CD4-positive, alpha-beta T cell treated with Interleukin-6 at 100 ng/mL for 8 hours (primary cell): Measurements from ENCODE around the gene REPIN1.
A peak's percentile ranks its signal among the peaks of the same experiment; 100 is the strongest.

ENCODE experiments used
- DNase-seq: peaks from one replicate; pipeline ENCODE4 v3.0.0-alpha.2; 2020; ENCODE audit warnings: mixed read lengths, low spot score

REPIN1 gene

DNA sequence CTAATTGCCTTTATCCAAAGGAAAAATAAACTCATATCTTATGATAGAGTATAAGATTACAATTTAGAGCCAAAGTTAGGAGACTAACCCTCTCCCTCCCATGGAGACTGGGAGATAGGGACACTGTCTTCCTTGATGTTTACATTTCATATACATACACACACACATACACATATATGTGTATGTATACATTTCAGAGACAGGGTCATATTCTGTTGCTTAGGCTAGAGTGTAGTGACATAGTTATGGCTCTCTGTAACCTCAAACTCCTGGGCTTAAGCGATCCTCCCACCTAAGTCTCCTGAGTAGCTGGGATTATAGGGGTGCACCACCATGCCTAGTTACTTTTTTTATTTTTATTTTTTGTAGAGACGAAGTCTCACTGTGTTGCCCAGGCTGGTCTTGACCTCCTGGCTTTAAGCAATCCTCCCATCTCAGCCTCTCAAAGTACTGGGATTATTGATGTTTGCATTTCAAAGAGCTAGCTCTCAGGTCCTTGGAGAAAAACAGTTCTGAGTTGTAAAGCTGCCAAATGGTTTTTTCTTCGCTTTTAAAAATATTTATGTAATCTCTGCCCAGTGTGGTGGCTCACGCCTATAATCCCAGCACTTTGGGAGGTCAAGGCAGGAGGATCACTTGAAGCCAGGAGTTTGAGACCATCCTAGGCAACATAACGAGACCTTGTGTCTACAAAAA, 8.1 kb upstream of the REPIN1 start:
- no peak for DNase-seq

DNA sequence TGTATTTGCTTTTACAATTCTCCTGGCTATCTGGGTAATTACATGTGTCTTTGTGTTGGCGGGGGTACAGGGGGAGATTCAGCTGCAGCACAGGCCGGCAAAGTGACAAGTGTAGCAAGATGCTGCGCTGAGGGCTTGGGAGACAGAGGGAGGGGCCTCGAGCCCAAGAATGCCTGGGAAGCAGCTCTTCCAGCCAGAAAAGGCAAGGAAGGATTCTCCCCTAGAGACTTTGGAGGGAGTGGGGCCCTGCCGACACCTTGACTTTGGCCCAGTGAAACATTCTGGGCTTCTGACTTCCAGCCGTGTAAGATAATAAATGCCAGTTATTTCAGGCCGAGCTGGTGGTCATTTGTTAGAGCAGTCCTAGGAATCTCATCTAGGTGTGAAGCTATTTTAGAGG, 7.2 kb upstream of the REPIN1 start:
- no peak for DNase-seq

DNA sequence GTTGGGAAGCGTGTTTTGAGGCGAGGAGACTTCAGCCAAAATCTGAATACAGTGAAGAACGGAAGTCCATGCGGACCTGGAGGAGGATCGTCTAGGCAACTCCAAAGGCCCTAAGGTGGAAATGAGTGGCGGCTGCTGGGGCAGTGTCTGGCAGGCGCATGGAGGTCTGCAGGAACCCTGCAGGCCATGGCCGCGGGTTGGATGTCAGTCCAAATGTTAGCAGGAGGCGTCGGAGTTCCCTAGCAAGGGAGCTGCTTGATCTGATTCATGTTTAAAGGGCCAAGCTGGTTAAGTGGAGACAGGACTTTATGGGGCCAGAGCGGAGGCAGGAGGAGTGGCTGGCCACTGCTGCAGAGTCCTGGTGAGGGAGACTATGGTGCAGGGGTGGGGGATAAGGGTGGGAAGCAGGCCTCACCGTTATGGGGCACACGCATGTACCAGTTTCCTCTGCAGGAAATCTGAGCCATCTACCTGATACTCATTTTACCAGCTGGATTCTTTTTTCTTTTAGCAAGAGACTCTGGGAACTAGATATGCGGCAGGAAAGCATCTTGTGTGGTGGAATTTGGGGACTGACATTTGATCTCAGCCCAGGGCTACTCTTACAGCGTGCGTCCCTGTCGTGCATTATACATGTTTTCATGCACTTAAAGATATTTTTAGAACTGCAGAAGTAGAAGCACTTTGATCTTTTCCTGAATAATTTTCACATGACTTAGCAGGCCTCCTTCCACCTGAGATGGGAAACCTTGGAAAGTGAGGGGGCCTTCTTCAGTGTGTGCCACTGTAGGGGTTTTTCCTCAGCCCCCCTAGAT, 6.6 kb upstream of the REPIN1 start:
- DNase-seq = no peak

- no peak for DNase-seq
Observed at GRCh38 chr7:150363370-150363769, 5.3 kb upstream of the REPIN1 start.

- DNase-seq = no peak
Observed at GRCh38 chr7:150363872-150364271, 4.8 kb upstream of the REPIN1 start.

- DNase-seq = no peak
Observed at GRCh38 chr7:150365194-150365593, 3.4 kb upstream of the REPIN1 start.

DNA sequence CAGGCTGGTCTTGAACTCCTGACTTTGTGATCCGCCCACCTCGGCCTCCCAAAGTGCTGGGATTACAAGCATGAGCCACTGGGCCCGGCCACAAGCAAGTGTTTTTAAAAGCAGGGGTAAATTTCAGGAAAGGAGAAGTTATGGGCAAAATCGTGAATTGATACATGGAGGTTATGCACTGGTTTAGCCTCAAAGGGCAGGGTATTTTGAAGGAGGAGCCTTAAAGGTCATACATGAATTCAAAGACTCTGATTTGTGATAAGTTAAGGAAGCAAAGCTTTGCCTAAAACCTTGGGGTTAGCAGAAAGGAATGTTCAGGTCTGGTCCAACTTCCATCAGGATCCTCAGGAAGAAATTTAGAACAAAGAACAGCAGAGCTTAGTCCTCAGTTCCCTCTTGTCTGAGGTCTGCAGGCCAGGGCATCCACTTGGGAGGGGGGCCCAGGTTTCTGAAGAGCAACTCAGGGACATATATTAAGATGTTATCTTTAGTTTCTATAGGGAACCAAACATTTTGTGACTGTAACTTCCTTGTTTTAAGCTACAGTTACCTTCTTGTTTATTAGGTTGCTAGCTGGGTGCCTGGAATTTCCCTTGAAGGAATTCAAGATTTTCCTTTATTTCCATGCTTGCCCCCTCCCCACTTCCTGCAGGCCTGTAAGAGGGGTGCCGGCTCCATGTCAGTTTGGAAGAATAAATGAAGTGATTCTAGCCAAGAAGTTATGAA, 2.8 kb upstream of the REPIN1 start:
- DNase-seq = no peak

DNA sequence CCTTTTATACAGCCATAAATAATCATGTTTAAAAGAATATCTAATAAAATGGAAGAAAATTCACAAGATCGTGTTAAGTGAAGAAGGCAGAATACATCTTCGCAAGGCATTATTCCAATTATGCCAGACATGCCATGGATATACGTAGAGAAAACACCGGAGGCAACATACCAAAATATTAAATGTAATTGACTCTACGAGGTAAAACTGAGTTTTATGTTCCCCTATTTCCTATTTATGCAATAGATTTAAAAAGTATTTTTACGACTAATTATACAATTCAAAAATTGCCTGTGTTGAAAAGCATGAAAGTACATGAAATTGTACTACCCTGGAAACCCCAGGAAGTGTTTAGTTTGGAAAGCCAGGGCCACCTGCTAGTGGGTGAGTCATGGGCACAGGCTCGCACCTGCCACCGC, 936 bp upstream of the REPIN1 start:
- DNase-seq = no peak

DNA sequence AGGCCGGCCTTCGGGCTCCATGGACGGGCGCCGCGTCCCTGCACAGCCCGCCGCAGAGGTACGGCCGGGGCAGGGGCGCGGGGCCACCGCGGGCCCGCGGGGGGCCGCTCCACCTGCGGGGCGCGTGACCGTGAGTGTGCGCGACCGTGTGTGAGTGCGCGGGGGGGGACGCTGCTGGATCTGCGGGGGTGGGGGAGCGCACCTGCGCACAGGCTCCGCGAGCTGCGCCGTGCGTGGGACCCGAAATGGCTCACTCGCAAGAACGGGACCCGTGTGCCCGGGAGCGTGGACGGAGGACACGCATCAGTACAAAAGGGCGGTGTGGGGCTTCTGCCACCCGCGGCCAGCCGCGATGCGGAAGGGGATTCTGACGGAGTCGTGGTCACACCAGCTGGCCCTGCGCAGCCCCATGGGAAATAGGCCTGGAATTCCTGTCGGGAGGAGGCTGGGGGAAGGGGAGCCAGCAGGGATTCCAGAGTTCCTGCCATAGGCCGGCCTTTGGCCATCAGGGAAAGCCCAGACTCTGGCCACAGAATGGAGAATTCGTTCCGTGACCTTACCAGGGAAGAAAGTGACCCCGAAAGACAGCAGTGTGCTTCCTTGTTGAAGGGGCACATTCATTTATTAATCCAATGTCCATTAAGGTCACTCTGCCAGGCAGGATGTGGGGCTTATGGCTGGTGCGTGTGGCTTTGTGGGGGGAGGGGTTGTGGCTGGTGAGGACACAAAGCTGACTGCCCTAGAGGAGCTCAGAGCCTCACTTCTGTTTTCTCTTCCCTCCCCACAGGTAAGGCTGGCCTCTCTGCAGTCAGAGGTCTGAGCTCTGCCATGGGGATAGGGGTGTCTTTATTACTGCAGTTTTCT, 494 bp downstream of the REPIN1 start:
- peak; percentile 56 for DNase-seq

GRCh38 chr7:150369748-150370501, 1.3 kb downstream of the REPIN1 start:
- DNase-seq = no peak

- DNase-seq = no peak
Observed at GRCh38 chr7:150370612-150371071, 2.0 kb downstream of the REPIN1 start.

DNA sequence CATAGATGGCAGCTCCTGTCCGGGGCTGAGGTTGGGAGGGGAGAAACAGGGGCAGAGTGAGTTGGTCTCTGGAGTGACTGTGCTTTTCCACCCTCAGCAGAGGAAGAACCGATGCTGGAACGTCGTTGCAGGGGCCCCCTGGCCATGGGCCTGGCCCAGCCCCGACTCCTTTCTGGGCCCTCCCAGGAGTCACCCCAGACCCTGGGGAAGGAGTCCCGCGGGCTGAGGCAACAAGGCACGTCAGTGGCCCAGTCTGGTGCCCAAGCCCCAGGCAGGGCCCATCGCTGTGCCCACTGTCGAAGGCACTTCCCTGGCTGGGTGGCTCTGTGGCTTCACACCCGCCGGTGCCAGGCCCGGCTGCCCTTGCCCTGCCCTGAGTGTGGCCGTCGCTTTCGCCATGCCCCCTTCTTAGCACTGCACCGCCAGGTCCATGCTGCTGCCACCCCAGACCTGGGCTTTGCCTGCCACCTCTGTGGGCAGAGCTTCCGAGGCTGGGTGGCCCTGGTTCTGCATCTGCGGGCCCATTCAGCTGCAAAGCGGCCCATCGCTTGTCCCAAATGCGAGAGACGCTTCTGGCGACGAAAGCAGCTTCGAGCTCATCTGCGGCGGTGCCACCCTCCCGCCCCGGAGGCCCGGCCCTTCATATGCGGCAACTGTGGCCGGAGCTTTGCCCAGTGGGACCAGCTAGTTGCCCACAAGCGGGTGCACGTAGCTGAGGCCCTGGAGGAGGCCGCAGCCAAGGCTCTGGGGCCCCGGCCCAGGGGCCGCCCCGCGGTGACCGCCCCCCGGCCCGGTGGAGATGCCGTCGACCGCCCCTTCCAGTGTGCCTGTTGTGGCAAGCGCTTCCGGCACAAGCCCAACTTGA, 2.7 kb downstream of the REPIN1 start:
- DNase-seq = no peak

GRCh38 chr7:150371996-150372270, 3.3 kb downstream of the REPIN1 start:
- no peak for DNase-seq

DNA sequence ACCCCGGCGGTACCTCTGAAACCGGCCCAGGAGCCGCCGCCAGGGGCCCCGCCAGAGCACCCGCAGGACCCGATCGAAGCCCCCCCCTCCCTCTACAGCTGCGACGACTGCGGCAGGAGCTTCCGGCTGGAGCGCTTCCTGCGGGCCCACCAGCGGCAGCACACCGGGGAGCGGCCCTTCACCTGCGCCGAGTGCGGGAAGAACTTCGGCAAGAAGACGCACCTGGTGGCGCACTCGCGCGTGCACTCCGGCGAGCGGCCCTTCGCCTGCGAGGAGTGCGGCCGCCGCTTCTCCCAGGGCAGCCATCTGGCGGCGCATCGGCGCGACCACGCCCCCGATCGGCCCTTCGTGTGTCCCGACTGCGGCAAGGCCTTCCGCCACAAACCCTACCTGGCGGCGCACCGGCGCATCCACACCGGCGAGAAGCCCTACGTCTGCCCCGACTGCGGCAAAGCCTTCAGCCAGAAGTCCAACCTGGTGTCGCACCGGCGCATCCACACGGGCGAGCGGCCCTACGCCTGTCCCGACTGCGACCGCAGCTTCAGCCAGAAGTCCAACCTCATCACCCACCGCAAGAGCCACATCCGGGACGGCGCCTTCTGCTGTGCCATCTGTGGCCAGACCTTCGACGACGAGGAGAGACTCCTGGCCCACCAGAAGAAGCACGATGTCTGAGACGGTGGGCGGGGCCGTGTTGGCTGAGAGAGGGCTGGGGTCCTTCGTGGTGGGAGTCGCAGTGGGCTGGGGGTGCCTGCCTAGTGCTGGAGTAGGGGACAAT, 3.8 kb downstream of the REPIN1 start:
- DNase-seq = no peak

GRCh38 chr7:150373049-150373801, 4.6 kb downstream of the REPIN1 start:
- no peak for DNase-seq

DNA sequence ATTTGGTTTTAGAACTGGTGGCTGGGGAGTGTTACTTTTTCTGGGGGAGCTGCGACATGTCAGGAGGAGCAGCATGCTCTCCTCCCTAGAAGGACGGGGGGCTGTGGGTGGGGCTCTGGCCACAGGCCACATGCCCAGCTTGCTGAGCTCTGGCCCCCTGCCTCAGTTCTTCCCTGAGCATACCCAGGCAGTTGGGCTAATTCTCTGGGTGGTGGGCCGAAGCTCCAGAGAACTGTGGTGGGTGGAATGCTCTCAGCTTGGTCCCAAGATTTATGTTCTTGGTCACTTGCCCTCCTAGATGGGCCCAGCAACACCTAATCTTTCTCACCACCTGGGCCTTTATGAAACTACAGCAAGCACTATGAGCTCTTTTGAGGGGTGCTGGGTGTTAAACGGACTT, 5.4 kb downstream of the REPIN1 start:
- no peak for DNase-seq

GRCh38 chr7:150374472-150374871, 5.8 kb downstream of the REPIN1 start:
- DNase-seq = no peak

- DNase-seq = no peak
Observed at GRCh38 chr7:150375662-150376521, 7.3 kb downstream of the REPIN1 start.
